ENCODE measurements around the gene PTGES3L. TPM values are rescaled to one million over a fixed set of nuclear protein-coding genes. Genes with fewer than 3 reads are reported as not detected.
"Not testable (repeated sequence)": the region's sequence is repeated elsewhere in the genome, so short reads cannot be mapped to it uniquely, and the experiment has no call there.

The PTGES3L gene
- total and polyA plus RNA-seq, 2 donors from 2014 or later = 0.85 to 1.2 TPM

DNA sequence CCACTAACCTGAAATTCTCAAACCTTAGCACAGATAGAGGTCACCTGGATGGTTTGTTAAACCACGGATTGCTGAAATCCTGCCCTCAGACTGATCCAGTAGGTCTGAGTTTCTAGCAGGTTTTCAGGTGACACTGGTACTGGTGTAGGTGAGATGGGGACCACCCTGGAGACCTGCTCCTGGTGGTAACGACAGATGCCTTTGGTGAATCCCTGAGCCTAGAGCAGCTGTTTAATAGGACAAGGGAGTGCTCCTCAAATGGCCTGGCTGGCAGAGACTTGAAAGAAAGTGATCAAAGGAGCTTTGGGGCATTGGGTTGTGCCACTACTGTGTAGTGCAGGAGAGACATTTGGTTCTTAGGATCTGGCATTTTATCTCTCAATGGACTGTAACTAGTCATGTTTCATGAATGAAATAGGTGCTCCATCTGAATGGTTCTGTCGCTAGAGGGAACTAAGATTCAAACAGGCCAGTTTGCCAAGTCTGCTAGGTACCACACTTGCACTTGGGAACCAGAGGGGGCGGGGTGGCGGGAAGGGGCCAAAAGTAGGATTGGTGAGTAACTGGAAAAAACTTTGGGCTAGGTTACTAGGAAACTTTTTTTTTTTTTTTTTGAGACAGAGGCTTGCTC, 23.8 kb upstream of the PTGES3L start:
- Histone ChIP-seq H3K27ac (ENCODE audit: low read depth in 2 of 2, low read length in 2 of 2) (no peak overlapping the region), H3K9ac (ENCODE audit: low read length in 3 of 3) (no peak overlapping the region), H3K4me1 (ENCODE audit: control insufficient read depth in 2 of 3, insufficient read depth in 2 of 3, low read depth in 1 of 3, low read length in 3 of 3) (peaks cover 2 to 11% (median 9%) of the 10 kb centered on the region in 3 donors), H3K27me3 (ENCODE audit: control insufficient read depth, insufficient read depth, low read length) (no peaks in the 10 kb centered on the region), H3K36me3 (ENCODE audit: control insufficient read depth in 2 of 3, insufficient read depth in 3 of 3, low read length in 3 of 3) (peaks cover 12 to 30% (median 12%) of the 10 kb centered on the region in 3 donors), H3K4me3 (ENCODE audit: low read length in 3 of 3) (no peak overlapping the region), H3K9me3 (ENCODE audit: control insufficient read depth in 2 of 3, insufficient read depth in 1 of 3, low read length in 3 of 3) (no peaks in the 10 kb centered on the region)
- intact Hi-C loops (cut with DNase I) = no loop called here
- no peak for DNase-seq
- TF ChIP-seq, protein P1, sequence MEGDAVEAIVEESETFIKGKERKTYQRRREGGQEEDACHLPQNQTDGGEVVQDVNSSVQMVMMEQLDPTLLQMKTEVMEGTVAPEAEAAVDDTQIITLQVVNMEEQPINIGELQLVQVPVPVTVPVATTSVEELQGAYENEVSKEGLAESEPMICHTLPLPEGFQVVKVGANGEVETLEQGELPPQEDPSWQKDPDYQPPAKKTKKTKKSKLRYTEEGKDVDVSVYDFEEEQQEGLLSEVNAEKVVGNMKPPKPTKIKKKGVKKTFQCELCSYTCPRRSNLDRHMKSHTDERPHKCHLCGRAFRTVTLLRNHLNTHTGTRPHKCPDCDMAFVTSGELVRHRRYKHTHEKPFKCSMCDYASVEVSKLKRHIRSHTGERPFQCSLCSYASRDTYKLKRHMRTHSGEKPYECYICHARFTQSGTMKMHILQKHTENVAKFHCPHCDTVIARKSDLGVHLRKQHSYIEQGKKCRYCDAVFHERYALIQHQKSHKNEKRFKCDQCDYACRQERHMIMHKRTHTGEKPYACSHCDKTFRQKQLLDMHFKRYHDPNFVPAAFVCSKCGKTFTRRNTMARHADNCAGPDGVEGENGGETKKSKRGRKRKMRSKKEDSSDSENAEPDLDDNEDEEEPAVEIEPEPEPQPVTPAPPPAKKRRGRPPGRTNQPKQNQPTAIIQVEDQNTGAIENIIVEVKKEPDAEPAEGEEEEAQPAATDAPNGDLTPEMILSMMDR (IDR thresholded peaks at IDR 0.05; ENCODE audit: borderline replicate concordance, extremely low read depth, insufficient read depth) = no peak
- FAIRE-seq = no peak

DNA sequence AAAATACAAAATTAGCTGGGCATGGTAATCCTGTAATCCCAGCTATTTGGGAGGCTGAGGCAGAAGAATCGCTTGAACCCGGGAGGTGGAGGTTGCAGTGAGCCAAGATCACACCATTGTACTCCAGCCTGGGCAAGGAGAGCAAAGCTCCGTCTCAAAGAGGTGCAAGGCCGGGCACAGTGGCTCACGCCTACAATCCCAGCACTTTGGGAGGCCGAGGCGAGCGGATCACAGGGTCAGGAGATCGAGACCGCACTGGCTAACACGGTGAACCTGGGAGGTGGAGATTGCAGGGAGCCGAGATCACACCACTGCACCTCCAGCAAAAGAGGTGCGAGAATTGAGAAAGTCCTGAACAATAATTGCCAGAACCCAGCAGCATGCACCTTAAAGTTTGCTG, 21.0 kb upstream of the PTGES3L start:
- H3K27me3 ChIP-seq (ENCODE audit: control insufficient read depth, insufficient read depth, low read length); FAIRE-seq; H3K4me3 ChIP-seq (ENCODE audit: low read length in 3 of 3); H3K27ac ChIP-seq (ENCODE audit: low read depth in 2 of 2, low read length in 2 of 2); H3K9me3 ChIP-seq (ENCODE audit: control insufficient read depth in 2 of 3, insufficient read depth in 1 of 3, low read length in 3 of 3); intact Hi-C loops (cut with DNase I); DNase-seq; H3K9ac ChIP-seq (ENCODE audit: low read length in 3 of 3): not testable (repeated sequence)
- H3K36me3 ChIP-seq (ENCODE audit: control insufficient read depth in 2 of 3, insufficient read depth in 3 of 3, low read length in 3 of 3) = peaks cover 12 to 30% (median 12%) of the 10 kb centered on the region in 3 donors
- H3K4me1 ChIP-seq (ENCODE audit: control insufficient read depth in 2 of 3, insufficient read depth in 2 of 3, low read depth in 1 of 3, low read length in 3 of 3) = peaks cover 6 to 12% (median 12%) of the 10 kb centered on the region in 3 donors

DNA sequence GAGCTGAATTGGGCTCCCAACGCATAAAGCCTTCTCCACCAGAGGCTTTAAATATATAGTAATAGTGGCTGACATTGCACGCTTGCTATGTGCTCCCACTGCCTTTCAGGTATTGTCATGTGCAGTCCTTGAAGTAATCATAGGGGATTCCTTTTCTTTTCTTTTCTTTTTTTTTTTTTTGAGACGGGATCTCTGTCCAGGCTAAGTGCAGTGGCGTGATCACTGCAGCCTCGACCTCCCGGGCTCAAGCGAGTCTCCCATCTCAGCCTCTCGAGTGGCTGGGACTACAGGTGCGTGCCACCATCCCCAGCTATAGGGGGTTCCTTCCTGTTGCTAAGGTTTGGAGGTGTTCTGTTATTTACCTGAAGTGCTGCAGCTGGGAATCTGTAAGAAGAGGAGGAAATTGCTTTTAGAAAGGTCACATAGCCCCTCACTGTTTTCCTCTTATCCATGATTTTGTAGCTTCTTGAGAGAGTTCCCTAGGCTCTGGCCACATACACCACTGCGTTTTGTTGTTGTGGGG, 19.2 kb upstream of the PTGES3L start:
- DNase-seq = no peak
- H3K4me3 ChIP-seq (ENCODE audit: low read length in 3 of 3) = peak overlapping the region; percentile 73 to 96 (median 79)
- H3K9ac ChIP-seq (ENCODE audit: low read length in 3 of 3) = peak overlapping the region; percentile 70 to 96 (median 94)
- H3K4me1 ChIP-seq (ENCODE audit: control insufficient read depth in 2 of 3, insufficient read depth in 2 of 3, low read depth in 1 of 3, low read length in 3 of 3) = peaks cover 6 to 12% (median 12%) of the 10 kb centered on the region in 3 donors
- H3K27ac ChIP-seq (ENCODE audit: low read depth in 2 of 2, low read length in 2 of 2) = peak overlapping the region; percentile 71 to 85
- peaks cover 12 to 34% (median 12%) of the 10 kb centered on the region in 3 donors for H3K36me3 ChIP-seq (ENCODE audit: control insufficient read depth in 2 of 3, insufficient read depth in 3 of 3, low read length in 3 of 3)
- intact Hi-C loops (cut with DNase I) = no loop called here
- FAIRE-seq = no peak
- TF ChIP-seq, protein P1 (IDR thresholded peaks at IDR 0.05; ENCODE audit: borderline replicate concordance, extremely low read depth, insufficient read depth) = no peak
- H3K9me3 ChIP-seq (ENCODE audit: control insufficient read depth in 2 of 3, insufficient read depth in 1 of 3, low read length in 3 of 3) = no peaks in the 10 kb centered on the region
- H3K27me3 ChIP-seq (ENCODE audit: control insufficient read depth, insufficient read depth, low read length) = no peaks in the 10 kb centered on the region

All from kidney (tissue), 14 donors.